ENCODE data around the gene TPTE2. TPM values are rescaled to one million over a fixed set of nuclear protein-coding genes. Genes with fewer than 3 reads are reported as not detected.
"Not testable (repeated sequence)": the region's sequence is repeated elsewhere in the genome, so short reads cannot be mapped to it uniquely, and the experiment has no call there.

The TPTE2 gene
- polyA plus RNA-seq (ENCODE audit: insufficient read depth in 1 of 5, insufficient read length in 5 of 5, low replicate concordance in 1 of 5), result under 1 TPM; 0.19 to 0.27 (median 0.22) TPM
- long read RNA-seq, donor 1, result 0 reads
- long read RNA-seq, donor 2, result 0 reads
- long read RNA-seq, donor 3, result 0 reads
- long read RNA-seq, donor 4, result 0 reads
- long read RNA-seq, donor 5, result 0 reads
- long read RNA-seq, donor 6, result 0 reads
- long read RNA-seq, donor 7, result 0 reads
- long read RNA-seq, donor 8, result 0 reads

DNA sequence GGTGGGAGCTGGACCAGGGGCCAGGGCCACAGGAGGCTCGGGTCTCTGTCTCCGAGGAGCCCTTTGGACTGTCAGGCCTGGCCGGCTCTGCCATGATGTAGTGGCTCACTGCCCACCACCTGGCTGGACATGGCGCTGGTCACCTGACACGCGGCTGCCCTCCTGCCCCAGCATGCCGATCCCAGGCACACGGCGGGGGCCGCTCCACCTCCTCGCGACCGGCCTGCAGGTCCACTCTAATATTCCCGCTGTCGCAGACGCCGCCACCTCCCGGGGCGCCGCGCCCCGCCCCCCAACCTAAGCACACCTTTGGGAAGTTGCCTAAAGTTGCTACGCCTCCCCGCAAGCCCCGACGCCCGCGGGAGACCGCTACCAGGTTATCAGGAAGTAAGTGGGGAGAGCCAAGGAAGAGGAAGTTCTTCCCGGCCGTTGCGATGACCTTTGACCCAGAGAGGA lies at the start of gene TPTE2:
TPTE2 (minus strand) TSS at position 406 of the 456 bp plus-strand sequence. CDS start 58,298 bp downstream, outside the sequence.
- DNase-seq, result not testable (repeated sequence)

DNA sequence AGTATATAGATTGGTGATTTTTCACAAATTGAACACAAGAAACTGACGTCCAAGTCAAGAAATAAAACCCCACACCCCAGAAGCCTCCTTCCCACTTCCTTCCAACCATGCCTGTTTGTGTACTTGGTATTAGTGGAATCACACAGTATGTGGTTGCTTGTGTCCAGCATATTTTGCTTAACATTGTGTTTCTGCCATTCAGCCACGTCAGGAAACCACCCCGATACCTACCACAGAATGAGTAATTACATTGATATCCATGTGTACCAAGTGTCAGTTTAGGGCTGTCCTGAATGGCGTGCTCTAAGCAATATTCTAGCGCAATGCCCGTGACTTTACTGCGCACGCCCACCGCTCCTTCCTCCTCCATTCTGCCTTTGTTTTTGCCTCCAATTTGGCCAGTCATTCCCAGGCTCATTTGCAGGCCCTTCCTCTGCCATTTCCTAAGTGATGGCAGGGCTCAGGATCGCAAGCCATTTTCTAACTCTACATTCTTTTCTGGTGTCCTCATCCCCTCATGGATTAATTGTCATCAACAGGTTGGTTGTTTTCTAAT lies 46.3 kb upstream of the TPTE2 start:
- DNase-seq, result no peak

DNA sequence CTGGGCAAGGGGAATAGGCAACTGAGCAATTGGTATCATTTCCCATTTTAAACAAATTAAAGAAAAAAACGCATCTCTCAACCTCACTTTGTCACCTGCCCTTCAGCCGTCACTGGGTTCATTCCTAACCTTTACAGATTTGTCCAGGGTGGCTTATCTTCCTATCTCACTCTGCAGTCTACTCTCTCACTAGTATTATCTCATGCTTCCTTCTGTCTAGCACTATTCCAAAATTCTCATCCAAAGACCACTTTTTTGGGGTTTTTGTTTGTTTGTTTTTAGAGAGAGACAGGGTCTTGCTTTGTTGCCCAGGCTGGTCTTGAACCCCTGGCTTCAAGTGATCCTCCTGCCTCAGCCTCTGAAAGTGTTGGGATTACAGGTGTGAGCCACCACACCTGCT lies 45.4 kb upstream of the TPTE2 start:
- no peak for DNase-seq

DNA sequence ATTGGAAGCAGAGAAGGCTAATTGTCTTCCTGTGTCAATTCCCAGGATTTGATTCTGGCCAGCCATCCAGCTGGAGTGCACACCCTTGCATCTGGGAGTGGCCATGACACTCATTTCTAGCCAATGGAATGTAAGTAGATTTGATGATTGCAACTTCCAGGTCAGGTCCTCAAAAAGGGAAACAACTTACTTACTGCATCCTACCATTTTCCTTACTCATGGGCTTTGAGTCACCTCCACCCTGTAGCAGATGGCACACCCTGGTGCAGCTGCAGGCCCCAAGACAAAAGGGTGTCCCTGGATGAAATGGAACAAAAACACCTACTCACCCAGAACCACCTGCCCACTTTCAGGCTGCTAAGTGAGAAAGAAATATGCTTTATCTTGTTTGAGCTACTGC lies 44.8 kb upstream of the TPTE2 start:
- no peak for DNase-seq

DNA sequence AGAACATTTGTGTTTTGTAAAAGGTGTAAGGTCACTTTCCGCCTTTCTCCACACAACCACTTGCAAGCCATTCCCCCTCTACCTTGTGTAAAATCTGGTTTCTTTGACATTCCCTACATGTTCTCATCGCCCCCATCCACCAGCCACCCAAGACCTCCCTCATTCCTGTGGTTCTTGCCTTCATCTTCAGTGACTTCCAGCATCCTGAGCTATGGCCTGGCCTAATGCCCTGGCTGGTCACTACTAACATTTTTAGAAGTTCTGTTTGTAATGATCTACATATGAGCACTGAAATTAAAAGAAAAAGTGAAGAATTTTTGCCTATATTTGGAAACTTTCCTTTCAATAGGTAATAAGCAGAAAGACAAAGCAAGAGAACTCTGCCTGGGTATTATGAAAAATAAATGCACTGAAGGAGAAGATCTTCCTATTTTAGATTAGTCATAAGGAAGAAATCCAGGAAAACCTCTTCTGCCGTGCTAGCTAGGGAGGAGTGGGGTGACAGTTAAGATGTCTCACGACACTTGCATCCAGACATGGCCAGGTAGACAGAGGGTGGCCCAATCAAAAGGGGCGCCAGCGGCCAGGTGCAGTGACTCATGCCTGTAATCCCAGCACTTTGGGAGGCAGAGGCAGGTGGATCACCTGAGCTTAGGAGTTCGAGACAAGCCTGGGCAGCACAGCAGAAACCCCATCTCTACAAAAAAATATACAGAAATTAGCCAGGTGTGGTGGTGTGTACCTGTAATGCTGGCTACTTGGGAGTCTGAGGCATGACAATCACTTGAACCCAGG lies 44.0 kb upstream of the TPTE2 start:
- no peak for DNase-seq

DNA sequence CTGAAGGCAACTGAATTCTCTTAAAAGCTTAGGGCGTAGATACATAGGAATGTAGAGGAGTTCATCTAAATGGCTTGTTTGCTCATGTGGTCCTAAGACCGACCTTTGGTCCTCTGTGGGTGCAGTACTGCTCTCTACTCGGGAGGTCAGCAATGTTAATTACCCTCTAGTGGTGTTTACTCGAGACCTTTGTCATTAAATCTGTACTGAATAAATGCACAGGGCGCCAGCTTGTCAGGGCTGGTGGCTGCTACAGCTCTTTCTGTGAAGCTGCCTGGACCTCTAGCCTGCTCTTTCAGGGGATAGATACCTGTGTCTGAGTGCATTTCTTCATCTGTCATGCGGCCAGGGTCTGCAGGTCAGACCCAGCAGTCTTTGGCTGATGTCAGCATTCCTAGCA lies 43.0 kb upstream of the TPTE2 start:
- DNase-seq, result no peak

DNA sequence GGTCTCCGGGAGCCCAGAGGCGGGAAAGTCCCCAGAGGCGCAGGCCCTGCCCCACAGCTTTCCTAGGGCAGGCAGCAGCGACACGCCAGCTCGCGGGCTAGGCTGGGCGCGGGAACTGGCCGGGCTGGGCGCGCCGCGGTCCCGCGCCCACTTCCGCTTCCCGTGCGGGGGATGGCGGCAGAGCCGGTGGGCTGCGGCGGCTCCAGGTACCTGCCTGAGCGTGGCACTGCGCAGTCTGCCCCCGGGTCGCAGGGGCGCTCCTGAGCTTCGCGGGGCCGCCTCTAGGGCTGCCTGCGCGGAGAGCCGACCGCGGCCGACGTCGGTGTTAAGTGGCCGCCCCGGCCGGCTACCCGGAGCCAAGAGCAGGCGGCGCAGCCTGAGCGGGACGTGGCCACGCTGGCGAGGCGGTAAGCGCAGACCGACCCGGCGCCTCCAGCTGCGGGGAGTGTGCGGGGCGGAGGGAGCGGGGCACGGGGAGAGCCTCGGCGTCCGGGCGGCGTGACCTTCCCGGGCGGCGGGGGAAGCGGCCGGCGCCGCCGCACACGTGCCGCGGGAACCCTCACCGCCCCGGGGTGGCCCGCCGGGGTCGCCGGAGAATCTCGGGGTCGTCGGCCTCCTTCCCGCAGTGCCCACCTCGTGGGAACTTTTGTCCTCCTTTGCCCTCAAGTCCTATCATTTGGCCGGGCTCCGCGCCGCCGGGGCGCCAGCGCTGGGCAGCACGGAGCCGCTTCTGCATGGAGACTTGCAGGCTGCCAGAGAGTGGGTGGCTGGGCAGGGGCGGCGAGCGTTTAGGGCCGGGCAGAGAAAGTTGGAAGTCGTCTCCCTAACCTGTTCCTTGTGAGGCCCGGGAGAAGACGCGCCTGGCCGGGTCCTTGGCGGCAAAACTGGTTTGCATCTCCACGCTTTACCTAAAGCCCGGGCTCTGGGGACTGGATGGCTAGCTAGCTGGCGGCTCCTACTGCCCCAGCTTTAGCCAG lies 40.7 kb upstream of the TPTE2 start:
- peak; percentile 18 to 35 for DNase-seq

DNA sequence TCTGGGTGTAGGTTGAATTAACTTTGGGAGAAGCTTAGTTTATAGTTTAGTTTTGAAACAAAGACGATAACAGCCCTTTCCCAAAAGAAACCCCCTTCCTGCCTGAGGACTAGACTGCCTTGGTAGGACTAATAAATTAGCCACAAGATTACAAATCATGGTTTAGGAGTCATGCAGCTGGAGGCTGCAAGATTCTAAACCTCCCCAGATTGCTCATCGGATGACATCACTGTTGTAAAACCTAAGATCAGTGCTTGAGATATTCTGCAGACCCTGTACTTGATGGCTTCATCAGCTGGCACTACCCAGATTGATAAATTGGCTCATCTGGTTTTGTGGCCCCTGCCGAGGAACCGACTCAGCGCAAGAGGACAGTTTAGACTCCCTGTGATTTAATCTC lies 36.2 kb upstream of the TPTE2 start:
- DNase-seq, result no peak

DNA sequence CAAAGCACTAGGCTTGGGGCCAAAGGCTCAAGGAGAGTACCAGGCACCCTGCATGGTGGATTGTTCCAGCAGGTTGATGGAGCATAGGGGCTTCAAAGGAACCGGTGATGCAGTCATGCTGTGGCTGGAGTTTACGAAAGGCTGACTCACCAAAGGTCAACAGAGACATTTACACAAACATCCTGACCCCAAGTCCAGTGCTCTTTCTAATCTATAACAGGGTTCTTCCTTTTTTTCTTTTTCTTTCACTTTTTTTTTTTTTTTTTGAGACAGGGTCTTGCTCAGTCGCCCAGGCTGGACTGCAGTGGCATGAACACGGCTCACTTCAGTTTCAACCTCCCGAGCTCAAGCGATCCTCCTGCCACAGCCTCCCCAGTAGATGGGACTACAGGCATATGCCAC lies 35.6 kb upstream of the TPTE2 start:
- no peak for DNase-seq

DNA sequence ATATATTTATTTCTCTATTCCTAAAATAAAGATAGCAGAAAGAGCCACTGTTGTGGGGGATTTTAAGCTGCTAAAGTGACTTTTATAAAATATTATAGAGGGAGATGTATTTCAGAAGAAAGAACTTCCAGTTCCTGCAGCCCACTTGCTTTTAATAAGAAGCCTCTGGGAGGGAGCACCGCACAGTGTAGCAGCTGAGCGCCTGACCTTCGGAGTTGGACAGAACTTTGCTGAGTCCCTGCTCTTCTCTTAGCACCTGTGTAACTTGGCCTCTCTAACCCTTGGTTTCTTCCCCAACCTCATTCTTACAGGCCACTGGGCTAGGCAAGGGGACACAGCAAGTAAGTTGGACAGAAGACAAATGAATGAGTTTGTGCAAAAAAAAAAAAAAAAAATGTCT lies 34.8 kb upstream of the TPTE2 start:
- DNase-seq, result no peak

DNA sequence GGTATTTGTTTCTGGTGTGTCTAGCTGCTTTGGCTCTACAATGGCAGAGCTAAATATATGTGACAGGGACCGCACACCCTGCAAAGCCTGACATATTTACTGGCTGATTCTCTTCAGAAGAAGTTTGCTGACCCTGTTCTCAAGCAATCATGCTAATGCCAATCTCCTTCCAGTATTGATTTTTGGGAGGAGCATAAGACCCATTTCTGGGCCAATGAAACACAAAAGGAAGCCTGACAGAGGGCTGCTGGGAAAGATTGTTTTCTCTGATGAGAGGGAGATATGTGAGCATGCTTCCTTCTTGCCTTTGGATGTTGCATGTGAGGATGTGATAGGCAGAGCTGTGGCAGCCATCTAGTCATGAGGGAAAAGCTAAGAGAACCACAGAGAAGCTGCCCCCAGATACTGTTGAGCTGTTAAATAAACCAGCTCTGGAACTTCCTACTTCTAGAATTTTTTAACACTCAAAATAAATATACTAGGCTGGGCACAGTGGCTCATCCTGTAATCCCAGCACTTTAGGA lies 31.4 kb upstream of the TPTE2 start:
- no peak for DNase-seq

DNA sequence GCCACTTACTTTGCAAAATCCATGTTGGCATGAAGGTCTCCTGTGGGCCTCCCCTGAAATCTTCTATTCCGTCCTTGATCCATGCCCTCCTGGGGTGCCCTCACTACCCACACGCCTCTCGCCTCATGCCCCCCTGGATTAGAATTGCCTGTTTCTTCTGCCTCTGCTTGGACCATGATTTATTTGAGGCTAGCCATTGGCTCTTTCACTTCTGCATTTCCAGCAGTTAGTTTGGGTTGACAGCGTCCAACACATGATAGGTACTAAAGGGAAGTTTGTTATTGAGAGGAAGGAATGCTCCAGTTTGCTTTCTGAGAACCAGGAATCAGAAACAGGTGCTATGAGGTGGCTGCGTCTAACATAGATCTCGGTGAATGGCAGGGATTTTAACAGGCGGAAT lies 30.5 kb upstream of the TPTE2 start:
- no peak for DNase-seq

DNA sequence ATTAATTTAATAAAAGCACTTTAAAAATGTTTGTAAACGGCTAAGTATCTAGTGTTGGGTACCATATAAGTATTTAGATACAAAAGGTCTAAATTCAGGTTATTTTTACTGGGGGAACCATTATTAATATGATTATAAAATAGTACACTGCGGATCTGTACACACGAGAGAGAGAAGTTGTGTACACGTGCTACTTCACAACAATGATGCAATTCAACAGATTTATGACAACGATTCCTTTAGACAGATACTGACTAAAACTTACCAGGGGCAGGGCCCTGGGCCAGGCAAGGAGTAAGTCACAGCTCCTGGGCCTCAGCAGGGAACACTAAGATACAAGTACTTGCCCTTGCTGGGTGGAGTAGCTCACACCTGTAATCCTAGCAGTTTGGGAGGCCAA lies 29.1 kb upstream of the TPTE2 start:
- no peak for DNase-seq

DNA sequence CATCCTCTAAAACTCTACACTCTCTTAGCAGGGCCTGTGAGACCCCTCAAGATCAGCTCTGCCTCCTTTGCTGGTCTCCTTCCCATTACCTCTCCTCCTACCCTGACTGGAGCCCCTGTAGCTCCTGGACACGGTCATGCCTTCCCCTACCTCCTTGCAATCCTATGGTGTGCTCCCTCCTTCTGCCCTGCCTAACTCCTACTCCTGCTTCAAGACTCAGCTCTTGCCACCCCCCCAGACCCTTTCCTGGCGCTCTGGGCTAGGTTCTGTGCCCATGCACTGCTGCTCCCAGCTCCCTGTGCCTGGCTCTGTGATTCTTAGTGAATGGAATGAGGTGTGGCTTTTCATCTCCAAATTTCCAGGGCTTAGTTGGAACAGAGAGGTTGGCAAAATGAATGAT lies 28.0 kb upstream of the TPTE2 start:
- no peak for DNase-seq

DNA sequence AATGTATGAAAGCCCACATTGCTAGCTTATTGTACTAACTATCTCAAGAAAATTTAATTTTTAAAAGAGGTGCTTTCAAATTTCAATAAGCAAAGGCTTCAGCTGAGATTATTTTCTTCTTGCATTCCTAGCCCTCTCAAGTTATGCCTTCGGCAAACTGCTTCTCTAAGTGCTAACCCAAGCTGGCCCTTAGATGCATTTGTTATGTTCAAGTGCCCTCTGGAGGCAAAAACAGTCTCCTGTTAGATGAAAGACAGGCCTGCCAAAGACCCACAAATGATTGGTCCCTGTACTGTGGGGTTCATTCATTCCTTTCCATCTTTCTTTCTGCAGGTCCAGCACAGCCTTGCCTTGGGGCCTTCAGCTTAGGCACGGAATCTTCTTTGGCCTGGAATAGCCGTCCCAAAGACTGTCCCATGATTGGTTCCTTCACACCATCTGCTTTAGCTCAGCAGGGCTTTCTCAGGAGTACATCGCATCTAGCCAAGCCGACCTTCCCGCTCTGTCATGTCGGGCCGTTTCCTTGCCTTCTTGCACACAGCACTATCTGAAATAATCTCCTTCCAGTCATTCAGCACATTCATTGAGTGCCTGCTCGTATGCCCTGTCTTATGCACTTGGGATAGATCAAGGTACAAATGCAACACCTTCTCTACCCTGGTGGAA lies 26.4 kb upstream of the TPTE2 start:
- DNase-seq, result no peak

DNA sequence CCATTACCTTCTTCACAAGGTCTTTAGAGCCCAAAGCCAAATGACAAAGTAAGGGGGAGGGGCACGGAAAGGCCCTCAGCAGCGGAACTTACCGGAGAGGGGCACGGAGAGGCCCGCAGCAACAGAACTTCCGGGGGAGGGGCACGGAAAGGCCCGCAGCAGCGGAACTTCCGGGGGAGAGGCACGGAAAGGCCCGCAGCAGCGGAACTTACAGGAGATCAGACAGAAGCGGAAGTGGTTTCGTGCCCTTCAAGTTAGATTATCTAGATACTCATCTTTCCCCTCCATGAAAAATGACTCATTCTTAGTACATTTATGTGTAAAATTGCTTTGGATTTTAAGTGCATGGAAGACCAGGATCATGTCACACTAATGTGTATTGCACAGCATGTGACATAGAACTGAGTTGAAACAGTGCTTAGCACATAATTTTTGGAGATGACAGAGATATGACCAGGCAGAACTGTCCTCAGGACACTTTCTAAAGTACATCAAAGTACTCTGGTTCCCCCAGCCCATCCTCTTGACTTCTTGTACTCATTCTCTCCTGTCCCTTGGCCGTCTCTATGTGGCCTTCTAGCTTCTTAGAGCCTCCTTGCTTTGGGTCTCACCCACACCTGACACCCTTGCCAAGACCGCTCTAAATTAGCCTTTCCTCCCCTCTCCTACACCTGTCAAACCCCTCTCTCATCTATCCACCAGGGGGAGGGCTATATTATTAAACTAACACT lies 25.7 kb upstream of the TPTE2 start:
- DNase-seq, result no peak

DNA sequence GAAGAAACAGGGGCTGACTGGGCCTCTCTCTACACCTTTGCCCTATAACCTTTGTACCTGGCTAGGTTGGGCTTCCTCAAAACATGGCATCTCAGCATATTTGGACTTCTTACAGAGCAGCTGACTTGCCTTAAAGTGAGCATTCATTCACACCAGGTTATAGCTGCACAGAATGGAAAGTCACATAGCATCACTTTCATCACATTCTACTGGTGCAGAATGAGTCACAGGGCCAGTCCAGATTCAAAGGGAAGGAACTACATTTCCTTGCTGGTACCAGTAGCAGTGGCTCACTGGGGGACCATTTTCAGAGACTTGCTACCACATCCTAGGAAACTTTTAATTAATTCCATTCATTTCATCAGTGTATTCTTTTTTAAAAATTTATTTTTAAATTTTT lies 20.3 kb upstream of the TPTE2 start:
- no peak for DNase-seq

DNA sequence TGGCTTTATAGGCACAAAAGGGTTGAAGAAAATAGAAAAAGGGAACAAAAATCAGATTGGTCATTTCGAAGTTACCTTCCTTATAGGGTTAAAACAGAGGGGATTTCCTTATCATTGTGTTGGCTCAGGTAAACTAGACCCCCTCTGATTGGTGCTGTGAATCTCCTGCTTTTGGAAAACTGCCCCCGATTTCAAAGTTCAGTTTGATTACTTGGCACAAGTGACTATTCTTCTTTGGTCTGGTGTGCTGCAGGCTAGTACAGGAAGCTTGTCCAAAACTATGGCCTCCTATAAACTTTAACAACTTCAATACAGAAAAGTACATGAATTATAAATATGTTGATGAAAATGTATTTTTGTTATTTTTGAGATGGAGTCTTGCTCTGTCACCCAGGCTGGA lies 13.9 kb upstream of the TPTE2 start:
- no peak for DNase-seq

DNA sequence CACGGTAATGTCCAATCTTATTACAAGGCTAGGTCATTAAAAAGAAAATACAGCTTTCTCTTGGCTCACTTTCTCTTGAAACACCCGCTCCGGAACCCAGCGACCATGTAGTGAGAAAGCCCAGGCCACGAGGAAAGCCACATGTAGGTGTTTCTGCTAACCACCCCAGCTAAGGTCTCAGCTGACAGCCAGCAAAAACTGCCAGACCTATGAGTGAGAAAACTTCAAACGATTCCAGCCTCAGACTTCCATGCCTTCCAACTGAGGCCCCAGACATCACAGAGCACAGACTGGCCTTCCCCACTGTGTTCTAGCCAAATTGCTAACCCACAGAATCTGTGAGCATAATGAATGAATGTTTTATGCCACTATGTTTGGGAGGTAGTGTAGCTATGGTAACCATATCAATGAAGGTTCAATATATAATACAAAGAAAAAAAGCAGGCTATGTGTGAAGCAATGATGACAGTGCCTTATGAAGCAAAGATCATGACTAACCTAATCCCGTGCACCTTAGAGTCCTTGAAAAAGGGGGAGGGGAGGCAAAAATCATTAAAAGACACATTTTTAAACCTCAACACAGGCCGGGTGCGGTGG lies 11.9 kb upstream of the TPTE2 start:
- DNase-seq, result no peak

DNA sequence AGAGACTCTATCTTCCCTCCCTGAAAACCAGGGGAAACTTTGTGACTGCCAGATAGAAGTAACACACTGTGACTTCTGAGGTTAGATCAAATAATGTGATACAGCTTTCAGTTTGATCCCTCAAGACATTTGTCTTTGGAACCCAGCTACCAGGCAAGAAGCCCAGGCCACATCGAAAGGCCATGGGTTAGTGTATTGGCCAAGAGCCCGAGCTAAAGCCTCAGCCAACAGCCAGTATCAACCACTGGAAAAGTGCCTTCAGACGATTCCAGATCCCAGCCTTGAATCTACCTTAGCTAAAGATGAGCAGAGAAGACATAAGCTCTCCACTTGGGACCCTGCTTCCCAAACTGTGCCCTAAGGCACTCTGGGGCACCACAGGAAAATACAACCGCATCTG lies 10.9 kb upstream of the TPTE2 start:
- DNase-seq, result no peak
